HepG2 (cell line): ENCODE data around the gene POC1A. TPM values are rescaled to one million over a fixed set of nuclear protein-coding genes. Genes with fewer than 3 reads are reported as not detected.

Experiments
- CSRNP1 ChIP-seq: sonication (generic); formaldehyde crosslinking; IDR thresholded peaks from 2 replicates; pipeline ENCODE4 v1.8.1; 2023; ENCODE audit warnings: mild to moderate bottlenecking, missing genetic modification reagents
- CTCF ChIP-seq: sonication (generic); formaldehyde crosslinking; IDR thresholded peaks from 2 replicates; pipeline ENCODE4 v1.5.0; 2020; ENCODE audit warnings: mild to moderate bottlenecking, missing genetic modification reagents, moderate library complexity
- FIP1L1 ChIP-seq: fragments of 200-400 bp; formaldehyde crosslinking; IDR thresholded peaks from 2 replicates; pipeline ENCODE4 v1.6.1; 2018; ENCODE audit warnings: low read depth, mild to moderate bottlenecking, low read length, moderate library complexity, borderline replicate concordance; ENCODE audit not compliant: insufficient read depth
- FLYWCH1 ChIP-seq: sonication (generic); formaldehyde crosslinking; IDR thresholded peaks from 2 replicates; pipeline ENCODE4 v1.8.1; 2023; ENCODE audit warnings: mild to moderate bottlenecking, missing genetic modification reagents
- FOSL2 ChIP-seq: sonication (generic); formaldehyde crosslinking; IDR thresholded peaks from 2 replicates; pipeline ENCODE4 v1.4.0; 2020; ENCODE audit warnings: missing genetic modification reagents
- HNF1B ChIP-seq: sonication (generic); formaldehyde crosslinking; IDR thresholded peaks from 2 replicates; pipeline ENCODE4 v1.5.1; 2020; ENCODE audit warnings: mild to moderate bottlenecking, moderate library complexity, missing genetic modification reagents
- JUN ChIP-seq: sonication (generic); formaldehyde crosslinking; IDR thresholded peaks from 2 replicates; pipeline ENCODE4 v1.4.0; 2020; ENCODE audit warnings: mild to moderate bottlenecking, missing genetic modification reagents
- MYPOP ChIP-seq: sonication (generic); formaldehyde crosslinking; IDR thresholded peaks from 2 replicates; pipeline ENCODE4 v1.8.1; 2023; ENCODE audit warnings: mild to moderate bottlenecking, moderate library complexity, missing genetic modification reagents
- NAIF1 ChIP-seq: sonication (generic); formaldehyde crosslinking; IDR thresholded peaks from 2 replicates; pipeline ENCODE4 v1.5.0; 2020; ENCODE audit warnings: mild to moderate bottlenecking, missing genetic modification reagents, borderline replicate concordance
- NFE2 ChIP-seq: sonication (generic); formaldehyde crosslinking; IDR thresholded peaks from 2 replicates; pipeline ENCODE4 v1.4.0; 2020; ENCODE audit warnings: missing genetic modification reagents
- NR2F6 ChIP-seq, 2 experiments: IDR thresholded peaks; 2 replicates each; pipeline ENCODE4 v1.6.1; 2016; ENCODE audit warnings: antibody characterized with exemption in 1 of 2, mild to moderate bottlenecking in 1 of 2
- SMC3 ChIP-seq: IDR thresholded peaks from 2 replicates; pipeline ENCODE4 v1.6.1; 2011; ENCODE audit warnings: low read length, improper control_type of control experiment
- STAG1 ChIP-seq: sonication (generic); formaldehyde crosslinking; IDR thresholded peaks from 2 replicates; pipeline ENCODE4 v1.4.0; 2020; ENCODE audit warnings: missing genetic modification reagents
- TBX3 ChIP-seq: fragments of 450-650 bp; IDR thresholded peaks from 2 replicates; pipeline ENCODE4 v1.6.1; 2017; ENCODE audit warnings: antibody characterized with exemption, mild to moderate bottlenecking, inconsistent platforms, borderline replicate concordance
- ZBTB1 ChIP-seq: sonication (generic); formaldehyde crosslinking; IDR thresholded peaks from 2 replicates; pipeline ENCODE4 v1.4.0; 2020; ENCODE audit warnings: missing genetic modification reagents, borderline replicate concordance
- ZNF281 ChIP-seq: sonication (generic); formaldehyde crosslinking; IDR thresholded peaks from 2 replicates; pipeline ENCODE4 v1.4.0; 2020; ENCODE audit warnings: missing genetic modification reagents, borderline replicate concordance
- ZNF577 ChIP-seq: sonication (generic); formaldehyde crosslinking; IDR thresholded peaks from 2 replicates; pipeline ENCODE4 v1.4.0; 2020; ENCODE audit warnings: mild to moderate bottlenecking, low read depth, missing genetic modification reagents, borderline replicate concordance
- ZNF598 ChIP-seq: sonication (generic); formaldehyde crosslinking; IDR thresholded peaks from 2 replicates; pipeline ENCODE4 v1.5.1; 2020; ENCODE audit warnings: mild to moderate bottlenecking, missing genetic modification reagents, borderline replicate concordance
- ZNF678 ChIP-seq: sonication (generic); formaldehyde crosslinking; IDR thresholded peaks from 2 replicates; pipeline ENCODE4 v1.4.0; 2020; ENCODE audit warnings: mild to moderate bottlenecking, missing genetic modification reagents
- ZSCAN20 ChIP-seq: sonication (generic); formaldehyde crosslinking; IDR thresholded peaks from 2 replicates; pipeline ENCODE4 v1.4.0; 2020; ENCODE audit warnings: missing genetic modification reagents, mild to moderate bottlenecking, borderline replicate concordance
- polyA plus RNA-seq, 8 experiments: library from polyadenylated mRNA; depleted of rRNA in 3 of 8; stranded (reverse) in 7 of 8; unstranded in 1 of 8; fragments of >200 nt; fragmentation: Illumina TruSeq in 4 of 8; extraction: Trizol in 4 of 8; gene quantifications; 2 replicates each; pipeline versions ENCODE4 v1.2.1 to v1.2.3, GENCODE V29; 2011 to 2016; ENCODE audit warnings: low read depth in 4 of 8, missing spikeins in 1 of 8, mixed read lengths in 1 of 8; ENCODE audit not compliant: insufficient read depth in 1 of 8
- total RNA-seq, 5 experiments: library from RNA; depleted of rRNA; stranded (reverse); fragments of >200 nt; fragmentation: Illumina TruSeq; extraction: Trizol; gene quantifications; 2 replicates each; pipeline ENCODE4 v1.2.3, GENCODE V29; 2016; ENCODE audit warnings: low read depth in 1 of 5

POC1A gene
- total and polyA plus RNA-seq, 2 of the 13 experiments (the other 11 are each of a cell fraction or from before 2014, with no cell fraction given): 14.6 to 20.0 TPM

GRCh38 chr3:52144034-52144795 is 10.0 kb downstream of the POC1A start (continued):
- TF ChIP-seq ZNF577 (CRISPR knock-in tag) (no peak), FIP1L1 (no peak), ZNF678 (no peak), ZNF598 (CRISPR knock-in tag) (0 out of 2 replicates have a peak, but pooled peaks have one; percentile 68), MYPOP (no peak), TBX3 (no peak), JUN (no peak), NFE2 (CRISPR knock-in tag) (no peak), FOSL2 (no peak), ZNF281 (CRISPR knock-in tag) (peak; percentile 83; the same call in 1 of the 2 replicates), NAIF1 (CRISPR knock-in tag) (no peak), STAG1 (CRISPR knock-in tag) (peak; percentile 89), FLYWCH1 (CRISPR knock-in tag) (no peak), CSRNP1 (CRISPR knock-in tag) (no peak), SMC3 (peak; percentile 97), NR2F6 (IDR thresholded peaks at IDR 0.05) (no peak), NR2F6 (CRISPR knock-in tag; IDR thresholded peaks at IDR 0.05) (no peak), ZBTB1 (no peak), ZSCAN20 (CRISPR knock-in tag) (no peak), CTCF (CRISPR knock-in tag) (peak; percentile 93), HNF1B (CRISPR knock-in tag) (no peak)
